ENCODE measurements around the gene F10. TPM values are rescaled to one million over a fixed set of nuclear protein-coding genes. Genes with fewer than 3 reads are reported as not detected.
A peak's percentile ranks its signal among the peaks of the same experiment; 100 is the strongest.

F10 gene
- total and polyA plus RNA-seq, 9 of the 15 experiments (the other 6 are each of a cell fraction or from before 2014, with no cell fraction given): 0.04 to 0.09 (median 0.07) TPM; not detected in 5

DNA sequence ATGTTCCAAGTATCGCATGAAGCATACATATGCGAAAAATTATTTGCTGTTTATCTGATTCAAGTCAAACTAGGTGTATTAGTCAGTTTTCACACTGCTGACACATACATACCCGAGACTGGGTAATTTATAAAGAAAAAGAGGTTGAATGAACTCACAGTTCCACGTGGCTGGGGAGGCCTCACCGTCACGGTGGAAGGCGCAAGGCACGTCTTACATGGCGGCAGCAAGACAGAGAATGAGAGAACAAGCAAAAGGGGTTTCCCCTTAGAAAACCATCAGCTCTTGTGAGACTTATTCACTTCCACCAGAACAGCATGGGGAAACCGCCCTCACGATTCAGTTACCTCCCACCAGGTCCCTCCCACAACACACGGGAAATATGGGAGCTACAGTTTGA is 22.9 kb downstream of the F10 start:
- Histone ChIP-seq H3K27me3 (ENCODE audit: control insufficient read depth in 2 of 2, insufficient read depth in 2 of 2, low read length in 2 of 2) (peaks cover 19 to 44% of the 10 kb centered on the region in 2 experiments; a peak in 4 of 5 replicates), H3K9ac (ENCODE audit: insufficient read depth in 1 of 2, low read depth in 2 of 2, low read length in 2 of 2) (no peak overlapping the region), H3K9me3 (replicated peaks; ENCODE audit: control insufficient read depth, insufficient read depth, low read depth, low read length) (no peaks in the 10 kb centered on the region), H3K4me3 (no peak overlapping the region), H3K4me1 (replicated peaks in 1 of 2; ENCODE audit: control insufficient read depth in 2 of 2, insufficient read depth in 2 of 2, low read length in 2 of 2) (peaks cover 0 to 19% of the 10 kb centered on the region in 2 experiments; a peak in 2 of 5 replicates), H3K27ac (ENCODE audit: extremely low read depth, low read depth, low read length) (no peak overlapping the region), H3K4me2 (ENCODE audit: insufficient read depth, low read length) (no peak overlapping the region), H2AFZ (ENCODE audit: low read depth, low read length) (no peak overlapping the region), H4K20me1 (replicated peaks; ENCODE audit: control insufficient read depth, insufficient read depth, low read length) (no peaks in the 10 kb centered on the region), H3K79me2 (ENCODE audit: control insufficient read depth, insufficient read depth, low read length) (no peaks in the 10 kb centered on the region), H3K36me3 (ENCODE audit: control insufficient read depth, insufficient read depth, low read length) (no peaks in the 10 kb centered on the region), H3K9me1 (ENCODE audit: control insufficient read depth, insufficient read depth, low read length) (no peaks in the 10 kb centered on the region)
- BruUV-seq (replicated peaks): no TSS peak
- peak; percentile 73; the same call in 1 of the 2 replicates for TF ChIP-seq ZNF431 (CRISPR knock-in tag; IDR thresholded peaks at IDR 0.05)
- TF ChIP-seq, protein P1, sequence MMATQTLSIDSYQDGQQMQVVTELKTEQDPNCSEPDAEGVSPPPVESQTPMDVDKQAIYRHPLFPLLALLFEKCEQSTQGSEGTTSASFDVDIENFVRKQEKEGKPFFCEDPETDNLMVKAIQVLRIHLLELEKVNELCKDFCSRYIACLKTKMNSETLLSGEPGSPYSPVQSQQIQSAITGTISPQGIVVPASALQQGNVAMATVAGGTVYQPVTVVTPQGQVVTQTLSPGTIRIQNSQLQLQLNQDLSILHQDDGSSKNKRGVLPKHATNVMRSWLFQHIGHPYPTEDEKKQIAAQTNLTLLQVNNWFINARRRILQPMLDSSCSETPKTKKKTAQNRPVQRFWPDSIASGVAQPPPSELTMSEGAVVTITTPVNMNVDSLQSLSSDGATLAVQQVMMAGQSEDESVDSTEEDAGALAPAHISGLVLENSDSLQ (IDR thresholded peaks at IDR 0.05): no peak
- TF ChIP-seq, protein P2, sequence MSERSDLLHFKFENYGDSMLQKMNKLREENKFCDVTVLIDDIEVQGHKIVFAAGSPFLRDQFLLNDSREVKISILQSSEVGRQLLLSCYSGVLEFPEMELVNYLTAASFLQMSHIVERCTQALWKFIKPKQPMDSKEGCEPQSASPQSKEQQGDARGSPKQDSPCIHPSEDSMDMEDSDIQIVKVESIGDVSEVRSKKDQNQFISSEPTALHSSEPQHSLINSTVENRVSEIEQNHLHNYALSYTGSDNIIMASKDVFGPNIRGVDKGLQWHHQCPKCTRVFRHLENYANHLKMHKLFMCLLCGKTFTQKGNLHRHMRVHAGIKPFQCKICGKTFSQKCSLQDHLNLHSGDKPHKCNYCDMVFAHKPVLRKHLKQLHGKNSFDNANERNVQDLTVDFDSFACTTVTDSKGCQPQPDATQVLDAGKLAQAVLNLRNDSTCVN (CRISPR knock-in tag; IDR thresholded peaks at IDR 0.05): no peak
- no peak for FAIRE-seq
- CTCF ChIA-PET (ENCODE audit: low intra/inter-chr PET ratio): no interaction called here
- POLR2A ChIA-PET: no interaction called here
- in situ Hi-C loops (cut with MboI) (no loop called here), intact Hi-C loops (cut with micrococcal nuclease) (no loop called here)
- no peak for DNase-seq (ENCODE audit: extremely low read depth in 1 of 4, low spot score in 3 of 4)
- WGBS (ENCODE audit: insufficient coverage, low coverage, missing lambda C conversion rate): 30% methylated on average over 12 of the region's 12 CpGs
- no peak for ATAC-seq

Measured in K562 (cell line).